ENCODE results near the gene LCN1.

LCN1 gene

GRCh38 chr9:135489188-135489906, 31.9 kb upstream of the LCN1 start:
- no peak for DNase-seq

GRCh38 chr9:135490166-135490870, 30.9 kb upstream of the LCN1 start:
- DNase-seq, result no peak

- DNase-seq, result no peak
These were observed 30.2 kb upstream of the LCN1 start for GRCh38 chr9:135490980-135491464.

GRCh38 chr9:135491764-135492163, 29.5 kb upstream of the LCN1 start:
- DNase-seq, result no peak

GRCh38 chr9:135492886-135493669, 28.2 kb upstream of the LCN1 start:
- DNase-seq, result no peak

- DNase-seq, result no peak
These were observed 26.3 kb upstream of the LCN1 start for GRCh38 chr9:135494791-135495559.

- no peak for DNase-seq
These were observed 22.7 kb upstream of the LCN1 start for GRCh38 chr9:135498381-135499126.

- DNase-seq, result peak; percentile 85
These were observed 21.7 kb upstream of the LCN1 start for GRCh38 chr9:135499326-135500070.

- peak; percentile 7 for DNase-seq
These were observed 21.1 kb upstream of the LCN1 start for GRCh38 chr9:135500071-135500524.

GRCh38 chr9:135500525-135501260, 20.5 kb upstream of the LCN1 start, which contains the start of gene MRPS2:
Gene MRPS2 (plus strand): TSS chr9:135500682. CDS start chr9:135500711, 29 bp downstream.
- peak; percentile 76 for DNase-seq

- DNase-seq, result no peak
These were observed 19.7 kb upstream of the LCN1 start for GRCh38 chr9:135501261-135502167.

GRCh38 chr9:135502168-135502872, 18.9 kb upstream of the LCN1 start:
- DNase-seq, result no peak

- no peak for DNase-seq
These were observed 18.3 kb upstream of the LCN1 start for GRCh38 chr9:135502873-135503321.

GRCh38 chr9:135503371-135504261, 17.6 kb upstream of the LCN1 start:
- DNase-seq, result no peak

GRCh38 chr9:135504262-135505243, 16.7 kb upstream of the LCN1 start:
- peak; percentile 29 for DNase-seq

Data from activated T-cell treated with anti-CD3 and anti-CD28 coated beads for 4 hours (primary cell).